Activated CD4-positive, alpha-beta T cell treated with anti-CD3 and anti-CD28 coated beads, Interleukin-10, Interleukin-2, amounts not matched to agents 100 ng/mL and 50 ng/mL, durations not matched to agents 16 hours and 8 hours (primary cell): ENCODE measurements around the gene CTNNA3.

ENCODE experiments used
- DNase-seq: peaks from one replicate; pipeline ENCODE4 v3.0.0-alpha.2; 2020

CTNNA3 gene

DNA sequence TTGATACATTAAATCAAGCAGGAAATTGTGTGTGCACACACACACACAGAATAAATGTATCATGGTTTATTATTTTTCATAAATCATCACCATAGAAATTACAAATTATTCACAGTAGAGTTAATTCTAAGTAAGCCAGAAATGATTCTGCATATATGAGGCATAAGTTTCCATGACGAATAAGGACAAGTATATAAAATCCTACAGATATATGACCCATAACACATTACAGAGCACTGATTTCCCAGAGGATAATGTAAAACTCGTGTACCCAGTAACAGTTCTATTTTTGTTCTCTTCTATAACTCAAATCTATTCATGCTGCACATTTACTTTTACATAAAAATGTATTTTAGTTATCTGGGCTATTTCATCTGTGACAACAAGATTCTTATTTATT, 600.5 kb downstream of the CTNNA3 start:
- DNase-seq, result no peak

- no peak for DNase-seq
Measured at GRCh38 chr10:67088036-67088435, 608.0 kb downstream of the CTNNA3 start.

- DNase-seq, result no peak
Measured at GRCh38 chr10:67087135-67087425, 608.9 kb downstream of the CTNNA3 start.

- DNase-seq, result no peak
Measured at GRCh38 chr10:67086327-67087134, 609.5 kb downstream of the CTNNA3 start.

DNA sequence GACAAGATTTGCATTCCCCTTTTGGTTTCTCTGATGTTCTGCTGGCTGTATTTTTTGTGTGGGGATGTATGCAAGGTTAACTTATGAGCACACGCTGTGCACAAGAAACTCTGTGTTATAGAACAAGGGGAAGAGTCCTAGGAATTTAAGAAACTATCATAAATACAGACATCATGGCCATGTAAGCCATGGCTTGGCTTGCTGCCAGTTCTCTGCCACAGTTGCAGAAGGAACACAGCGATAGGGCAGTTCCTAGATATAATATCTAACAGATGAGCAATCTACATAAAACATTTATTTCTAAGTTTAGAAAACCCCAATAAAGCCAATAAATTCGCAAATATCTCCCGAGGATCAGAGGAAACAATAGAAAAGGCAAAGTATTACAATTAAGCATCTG, 616.9 kb downstream of the CTNNA3 start:
- no peak for DNase-seq

DNA sequence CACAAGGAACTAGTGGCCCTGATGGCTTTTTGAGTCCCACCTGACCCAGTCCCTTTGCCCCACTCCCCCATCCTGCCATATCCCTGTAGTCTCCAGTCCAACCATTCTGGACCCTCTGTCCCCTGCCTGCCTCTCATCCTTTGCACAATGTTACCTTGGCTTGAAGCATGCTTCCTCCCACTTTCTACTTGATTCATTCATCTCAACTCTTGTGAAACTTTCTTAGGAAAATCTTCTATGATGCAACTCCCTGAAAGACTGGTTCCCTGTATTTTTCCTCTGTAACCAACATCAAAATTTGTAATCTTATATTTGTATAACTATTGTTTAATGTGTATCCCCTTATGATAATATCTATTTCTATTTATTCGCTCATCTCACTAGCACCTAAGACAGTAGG, 618.6 kb downstream of the CTNNA3 start:
- DNase-seq, result no peak

- no peak for DNase-seq
Measured at GRCh38 chr10:67076144-67076543, 619.9 kb downstream of the CTNNA3 start.

DNA sequence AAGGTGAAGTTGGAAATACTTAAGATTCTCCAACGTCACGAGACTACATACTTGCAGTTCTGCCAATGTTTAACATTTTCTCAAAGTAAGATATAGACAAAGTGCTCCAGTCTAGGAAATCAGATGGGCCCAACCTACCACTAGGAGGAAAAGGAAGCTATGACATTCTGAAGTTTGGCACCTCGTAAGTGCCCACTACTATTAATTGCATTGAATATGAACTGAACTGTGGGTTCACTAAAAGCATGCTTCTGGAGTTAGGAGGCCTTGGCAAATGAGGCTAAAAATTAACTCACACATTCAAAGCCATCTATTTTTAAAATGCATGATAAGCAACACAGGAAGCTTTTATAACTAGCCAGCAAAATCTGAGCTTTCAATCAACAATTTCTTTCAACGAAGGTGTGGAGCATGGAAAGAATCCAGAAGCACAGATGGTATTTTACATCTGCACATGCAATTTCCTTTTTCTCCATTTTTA, 620.5 kb downstream of the CTNNA3 start:
- no peak for DNase-seq

DNA sequence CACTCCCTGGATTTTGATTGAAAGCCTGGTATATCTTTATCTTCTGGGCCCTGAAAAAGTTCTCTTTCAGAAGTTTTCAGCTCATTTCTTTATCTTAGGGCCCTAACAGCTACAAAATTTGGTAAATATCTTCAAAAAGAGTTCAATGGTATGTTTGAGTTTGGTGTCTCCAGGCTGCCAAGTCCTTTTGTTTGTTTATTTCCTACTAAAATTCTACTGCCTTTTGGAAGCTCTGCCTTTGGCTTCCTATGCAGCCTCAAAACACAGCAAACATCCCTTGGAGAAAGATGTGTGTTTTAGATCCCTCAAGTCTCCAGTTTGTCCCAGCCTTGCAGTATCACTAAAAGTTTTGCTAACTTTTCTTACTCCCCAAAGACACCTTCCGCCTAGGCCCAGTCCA, 623.3 kb downstream of the CTNNA3 start:
- no peak for DNase-seq

DNA sequence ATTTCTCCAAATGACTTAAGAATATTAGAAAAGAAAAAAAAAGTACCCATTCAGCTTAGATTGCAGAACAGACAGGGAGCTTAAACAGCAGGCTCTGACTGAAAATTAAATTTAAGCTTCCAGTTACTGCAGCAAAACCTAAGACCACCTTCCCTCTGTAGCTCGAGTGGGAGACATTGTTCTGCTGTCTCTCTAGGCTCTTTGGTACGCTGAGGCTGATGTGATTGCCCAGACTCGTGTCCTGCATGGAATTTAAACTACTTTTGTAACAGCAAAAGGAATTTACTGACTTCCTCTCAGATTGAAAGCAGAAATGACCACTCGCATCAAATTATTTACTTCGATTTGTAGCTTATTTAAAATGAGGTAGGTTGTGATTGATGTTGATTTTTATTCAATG, 645.6 kb downstream of the CTNNA3 start:
- no peak for DNase-seq

DNA sequence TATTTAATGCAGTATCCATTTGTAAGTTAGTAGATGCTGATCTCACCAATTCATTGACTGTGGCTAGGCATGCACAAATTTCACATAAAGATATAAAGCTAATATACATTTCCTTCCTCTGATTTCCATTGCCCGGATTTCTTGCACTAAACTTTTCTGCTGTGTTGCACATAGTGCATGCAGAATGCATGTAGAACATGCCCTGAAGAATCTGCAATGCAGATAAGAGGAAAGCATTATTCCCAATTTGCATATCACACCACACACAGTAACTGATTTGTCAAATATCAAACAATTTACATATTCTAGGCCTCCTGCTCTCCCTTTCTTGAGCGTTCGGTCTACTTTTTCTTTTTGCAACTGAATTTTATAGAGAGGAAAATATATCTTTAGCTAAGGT, 646.0 kb downstream of the CTNNA3 start:
- no peak for DNase-seq

- DNase-seq, result no peak
Measured at GRCh38 chr10:67046507-67046906, 649.5 kb downstream of the CTNNA3 start.

DNA sequence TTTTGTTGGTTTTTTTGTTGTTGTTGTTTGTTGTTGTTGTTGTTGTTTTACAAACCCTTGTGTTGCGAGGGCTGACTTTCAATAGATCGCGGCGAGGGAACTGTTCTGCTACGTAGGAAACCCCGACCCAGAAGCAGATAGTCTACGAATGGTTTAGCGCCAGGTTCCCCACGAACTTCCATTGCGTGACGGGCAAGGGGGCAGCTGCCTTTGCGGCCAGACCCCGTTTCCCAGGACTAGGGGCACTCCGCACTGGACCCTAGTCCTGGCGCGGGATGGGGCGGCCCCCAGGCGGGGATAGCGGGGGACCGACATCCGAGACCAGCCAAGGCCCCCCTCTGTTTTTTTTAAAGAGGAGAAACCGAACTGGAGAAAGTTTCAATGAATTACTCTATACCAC, 650.6 kb downstream of the CTNNA3 start:
- no peak for DNase-seq

DNA sequence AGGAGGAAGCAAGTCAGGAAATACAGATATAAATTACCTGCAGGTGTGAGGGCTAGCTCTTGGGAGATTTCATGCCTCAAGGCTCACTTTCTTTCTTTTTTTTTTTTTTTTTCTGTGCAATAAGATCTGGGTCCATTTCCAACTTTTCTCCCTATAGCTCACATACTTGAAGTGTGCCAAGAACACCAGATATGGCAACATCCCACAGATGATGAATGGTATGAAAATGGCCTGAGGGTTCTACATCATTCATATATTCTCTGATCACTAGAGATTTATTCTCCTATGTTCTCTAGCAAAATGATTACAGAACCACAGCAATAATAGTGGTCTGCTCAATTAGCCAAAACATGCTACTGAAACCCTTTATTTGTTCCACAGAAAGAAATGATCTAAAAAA, 653.0 kb downstream of the CTNNA3 start:
- DNase-seq, result no peak

DNA sequence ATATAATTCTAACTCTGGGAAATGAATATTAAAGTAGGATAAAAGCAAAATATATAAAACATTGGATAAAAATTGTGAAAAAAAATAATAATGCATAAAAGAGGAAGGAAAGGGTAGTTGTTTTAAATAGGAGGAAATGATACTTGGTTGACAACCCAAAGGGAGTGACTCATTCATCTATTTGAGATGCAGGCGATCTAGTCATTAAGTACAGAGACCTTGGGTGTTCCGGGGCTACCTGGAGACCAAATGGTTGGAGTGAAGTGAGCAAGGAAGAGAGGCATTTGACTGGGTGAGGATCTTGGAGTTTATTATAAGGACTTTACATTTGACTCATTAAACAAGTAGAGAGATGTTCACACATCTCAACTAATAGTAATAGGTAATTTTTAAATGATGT, 659.2 kb downstream of the CTNNA3 start:
- peak; percentile 1 for DNase-seq

DNA sequence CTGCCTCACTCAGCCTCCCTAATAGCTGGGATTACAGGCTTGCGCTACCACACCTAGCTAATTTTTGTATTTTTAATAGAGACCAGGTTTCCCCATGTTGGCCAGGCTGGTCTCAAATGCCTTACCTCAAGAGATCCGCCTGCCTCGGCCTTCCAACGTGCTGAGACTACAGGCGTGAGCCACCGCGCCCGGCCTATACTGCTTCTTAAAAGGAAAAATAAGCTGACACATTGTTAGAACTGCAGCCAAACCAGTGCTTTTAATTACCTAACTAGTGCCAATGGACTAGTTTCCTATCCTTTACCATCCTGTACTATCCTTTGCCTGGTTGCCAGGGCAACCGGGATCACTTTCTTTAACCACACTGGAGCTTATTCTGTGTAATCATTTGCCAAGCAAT, 662.1 kb downstream of the CTNNA3 start:
- DNase-seq, result no peak

DNA sequence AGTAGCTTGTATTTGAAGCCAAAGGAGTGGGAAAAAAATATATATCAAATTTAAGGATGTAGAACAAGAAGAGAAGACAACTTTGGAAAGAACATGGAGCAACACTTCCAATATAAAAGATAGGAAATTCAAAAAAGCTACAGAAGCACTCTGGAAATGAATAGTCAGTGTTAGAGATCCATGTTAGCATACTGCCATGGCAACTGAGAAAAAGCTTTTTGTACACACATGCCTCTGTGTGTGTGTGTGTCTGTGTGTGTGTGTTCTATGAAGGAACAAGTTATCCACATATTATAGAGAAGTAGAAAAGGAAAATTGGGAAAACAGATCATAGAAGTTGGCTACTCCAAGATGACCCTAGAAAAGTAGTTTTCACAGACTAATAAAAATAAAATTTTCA, 673.9 kb downstream of the CTNNA3 start:
- DNase-seq, result no peak

DNA sequence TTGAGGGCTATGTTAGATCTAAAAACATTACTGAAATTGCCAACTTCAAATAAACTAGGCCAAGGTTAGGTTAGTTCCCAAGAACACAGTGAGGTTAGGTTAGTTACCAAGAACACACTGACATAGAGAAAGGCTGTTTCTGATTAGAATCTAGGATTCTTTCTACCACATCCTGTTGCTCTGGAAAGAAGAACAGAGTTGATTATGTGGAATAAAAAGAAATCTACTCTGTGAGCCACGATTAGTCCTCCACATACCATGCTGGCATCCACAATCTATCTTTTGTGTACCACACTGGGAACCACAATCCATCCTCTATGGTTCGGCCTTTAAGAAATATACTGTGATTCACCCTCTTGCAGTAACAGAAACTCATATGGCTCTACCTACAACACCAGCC, 678.8 kb downstream of the CTNNA3 start:
- DNase-seq, result peak; percentile 2

GRCh38 chr10:67015225-67015624, 680.8 kb downstream of the CTNNA3 start:
- DNase-seq, result peak; percentile 52

- no peak for DNase-seq
Measured at GRCh38 chr10:67011981-67012380, 684.0 kb downstream of the CTNNA3 start.

- no peak for DNase-seq
Measured at GRCh38 chr10:67011480-67011879, 684.5 kb downstream of the CTNNA3 start.

- DNase-seq, result no peak
Measured at GRCh38 chr10:67005981-67006380, 690.0 kb downstream of the CTNNA3 start.

DNA sequence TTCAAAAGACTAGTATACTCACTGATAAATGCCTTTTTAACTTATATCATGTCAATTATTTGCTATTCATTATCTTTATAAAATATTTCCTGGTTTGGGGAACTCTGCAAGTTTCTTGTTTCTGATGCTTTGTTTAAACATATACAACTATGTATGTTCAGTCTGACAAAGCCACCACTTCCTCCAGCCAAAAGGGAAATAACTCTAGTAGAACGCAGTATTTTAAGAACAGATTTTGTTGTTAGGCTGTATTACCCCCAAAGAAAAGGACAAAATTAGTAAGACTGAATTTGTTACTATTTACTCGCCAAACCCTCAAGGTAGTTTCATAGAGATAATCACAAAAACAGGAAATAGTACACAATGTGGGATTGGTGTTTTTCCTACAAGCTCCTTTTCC, 691.3 kb downstream of the CTNNA3 start:
- DNase-seq, result no peak

DNA sequence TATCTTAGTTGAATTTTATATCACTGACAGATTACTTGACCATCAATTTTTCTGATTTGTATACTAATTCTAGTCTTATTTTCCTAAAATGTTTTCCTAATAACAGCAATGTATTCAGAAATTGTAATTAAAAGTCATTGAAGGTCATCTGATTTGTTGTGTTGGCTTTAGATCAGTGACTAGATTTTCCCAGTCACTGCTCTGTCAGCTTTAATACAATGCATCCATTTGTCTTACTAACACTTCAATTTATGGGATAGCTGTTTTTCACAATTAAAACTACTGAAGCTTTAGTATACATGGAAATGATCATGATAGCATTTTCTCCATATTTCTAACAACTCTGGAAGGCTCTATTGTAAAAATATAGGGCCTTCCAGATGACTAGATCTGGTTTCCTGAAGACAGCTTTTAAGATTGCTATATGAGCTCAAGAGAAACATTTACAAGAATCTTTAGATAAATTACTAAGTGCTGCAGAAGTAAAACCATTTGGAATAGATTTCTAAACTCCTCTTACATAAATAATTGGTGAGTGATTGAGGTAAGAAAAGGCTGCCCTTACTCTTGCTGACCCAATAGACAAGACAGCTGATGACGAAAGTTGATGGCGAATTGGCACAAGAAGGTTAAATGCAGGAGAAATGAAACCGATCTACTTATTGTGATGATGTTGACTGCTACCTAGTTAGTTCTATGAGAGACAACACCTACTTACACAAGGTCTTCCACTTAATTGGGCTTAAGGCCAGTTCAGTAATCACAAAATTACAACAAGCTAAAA, 696.0 kb downstream of the CTNNA3 start:
- DNase-seq, result no peak

GRCh38 chr10:66996996-66997395, 699.0 kb downstream of the CTNNA3 start:
- DNase-seq, result no peak
